Stimulated activated memory B cell treated with anti-CD40 and anti-IgM and Interleukin-4, amounts not matched to agents 10 μg/mL and 1 μg/mL and 100 μg/mL, for 72 hours (primary cell): ENCODE results near the gene PLPPR5.
"Not testable (repeated sequence)": the region's sequence is repeated elsewhere in the genome, so short reads cannot be mapped to it uniquely, and the experiment has no call there.

Experiments
- ATAC-seq: fragments of 150-1000 bp; cut with Tn5 transposase; 2 replicates; pipeline ENCODE4 v1.10.0; 2021
- H3K27ac Mint-ChIP-seq: one replicate; pipeline ENCODE4 v1.8.0; 2022; ENCODE audit warnings: mild to moderate bottlenecking, mixed read lengths
- H3K27me3 Mint-ChIP-seq: one replicate; pipeline ENCODE4 v1.8.0; 2022; ENCODE audit warnings: mixed read lengths
- H3K36me3 Mint-ChIP-seq: one replicate; pipeline ENCODE4 v1.8.0; 2022; ENCODE audit warnings: mixed read lengths
- H3K4me1 Mint-ChIP-seq: one replicate; pipeline ENCODE4 v1.8.0; 2022; ENCODE audit warnings: mixed read lengths
- H3K4me3 Mint-ChIP-seq: one replicate; pipeline ENCODE4 v1.8.0; 2022; ENCODE audit warnings: mild to moderate bottlenecking, moderate library complexity, mixed read lengths
- H3K9me3 Mint-ChIP-seq: one replicate; pipeline ENCODE4 v1.8.0; 2022; ENCODE audit warnings: mixed read lengths

Gene PLPPR5

GRCh38 chr1:99004861-99005442 lies at the start of gene PLPPR5:
TSS of gene PLPPR5 (minus strand) at chr1:99004861. CDS start at chr1:99004671, 190 bp downstream.
- no peaks in the 10 kb centered on the region for H3K9me3 Mint-ChIP-seq
- peaks cover 31% of the 10 kb centered on the region for H3K27me3 Mint-ChIP-seq
- H3K36me3 Mint-ChIP-seq: no peaks in the 10 kb centered on the region
- no peaks in the 10 kb centered on the region for H3K4me1 Mint-ChIP-seq
- H3K4me3 Mint-ChIP-seq: peak within 1 kb of the TSS; percentile 55
- H3K27ac Mint-ChIP-seq: no peak within 1 kb of the TSS
- peak; percentile 34 for ATAC-seq

GRCh38 chr1:99051611-99052283 lies 47.1 kb upstream of the PLPPR5 start:
- Mint-ChIP-seq H3K27me3 (no peaks in the 10 kb centered on the region), H3K4me1 (no peaks in the 10 kb centered on the region), H3K27ac (no peak overlapping the region), H3K4me3 (no peak overlapping the region), H3K9me3 (peaks cover 5% of the 10 kb centered on the region), H3K36me3 (no peaks in the 10 kb centered on the region)
- peak; percentile 46 for ATAC-seq

- Mint-ChIP-seq H3K9me3 (peaks cover 7% of the 10 kb centered on the region), H3K4me1 (no peaks in the 10 kb centered on the region), H3K4me3 (no peak overlapping the region), H3K27ac (no peak overlapping the region), H3K36me3 (no peaks in the 10 kb centered on the region), H3K27me3 (no peaks in the 10 kb centered on the region)
- no peak for ATAC-seq
Measured at GRCh38 chr1:99049745-99050144, 45.1 kb upstream of the PLPPR5 start.

- peaks cover 25% of the 10 kb centered on the region for H3K9me3 Mint-ChIP-seq
- H3K4me1 Mint-ChIP-seq, H3K27me3 Mint-ChIP-seq, H3K4me3 Mint-ChIP-seq, H3K27ac Mint-ChIP-seq, H3K36me3 Mint-ChIP-seq, ATAC-seq: not testable (repeated sequence)
Measured at GRCh38 chr1:99036746-99037145, 32.1 kb upstream of the PLPPR5 start.

- no peak for ATAC-seq
- Mint-ChIP-seq H3K9me3 (no peaks in the 10 kb centered on the region), H3K27me3 (no peaks in the 10 kb centered on the region), H3K27ac (no peak overlapping the region), H3K4me1 (no peaks in the 10 kb centered on the region), H3K4me3 (no peak overlapping the region), H3K36me3 (no peaks in the 10 kb centered on the region)
Measured at GRCh38 chr1:99018313-99018712, 13.7 kb upstream of the PLPPR5 start.

GRCh38 chr1:99017655-99018054 lies 13.0 kb upstream of the PLPPR5 start:
- no peaks in the 10 kb centered on the region for H3K27me3 Mint-ChIP-seq
- H3K27ac Mint-ChIP-seq: no peak overlapping the region
- ATAC-seq: no peak
- H3K4me1 Mint-ChIP-seq: no peaks in the 10 kb centered on the region
- no peaks in the 10 kb centered on the region for H3K9me3 Mint-ChIP-seq
- no peak overlapping the region for H3K4me3 Mint-ChIP-seq
- H3K36me3 Mint-ChIP-seq: no peaks in the 10 kb centered on the region

- peaks cover 10% of the 10 kb centered on the region for H3K27me3 Mint-ChIP-seq
- no peaks in the 10 kb centered on the region for H3K4me1 Mint-ChIP-seq
- no peak for ATAC-seq
- no peaks in the 10 kb centered on the region for H3K9me3 Mint-ChIP-seq
- H3K4me3 Mint-ChIP-seq: no peak overlapping the region
- H3K27ac Mint-ChIP-seq: no peak overlapping the region
- no peaks in the 10 kb centered on the region for H3K36me3 Mint-ChIP-seq
Measured at GRCh38 chr1:99010679-99011078, 6.0 kb upstream of the PLPPR5 start.

GRCh38 chr1:99007366-99007765 lies 2.7 kb upstream of the PLPPR5 start:
- Mint-ChIP-seq H3K36me3 (no peaks in the 10 kb centered on the region), H3K27ac (no peak overlapping the region), H3K4me1 (no peaks in the 10 kb centered on the region), H3K27me3 (peaks cover 31% of the 10 kb centered on the region), H3K9me3 (no peaks in the 10 kb centered on the region), H3K4me3 (no peak overlapping the region)
- ATAC-seq: no peak

GRCh38 chr1:99005537-99005942 lies 879 bp upstream of the PLPPR5 start:
- peaks cover 31% of the 10 kb centered on the region for H3K27me3 Mint-ChIP-seq
- H3K27ac Mint-ChIP-seq: no peak overlapping the region
- H3K9me3 Mint-ChIP-seq: no peaks in the 10 kb centered on the region
- no peaks in the 10 kb centered on the region for H3K4me1 Mint-ChIP-seq
- ATAC-seq: no peak
- H3K4me3 Mint-ChIP-seq: no peak overlapping the region
- no peaks in the 10 kb centered on the region for H3K36me3 Mint-ChIP-seq

GRCh38 chr1:99004254-99004860 lies 304 bp downstream of the PLPPR5 start:
- peak; percentile 44 for ATAC-seq
- Mint-ChIP-seq H3K27ac (no peak overlapping the region), H3K4me1 (no peaks in the 10 kb centered on the region), H3K9me3 (no peaks in the 10 kb centered on the region), H3K4me3 (peak overlapping the region; percentile 55), H3K27me3 (peaks cover 31% of the 10 kb centered on the region), H3K36me3 (no peaks in the 10 kb centered on the region)

GRCh38 chr1:99003581-99004253 lies 944 bp downstream of the PLPPR5 start:
- no peak for ATAC-seq
- H3K27ac Mint-ChIP-seq: no peak overlapping the region
- H3K9me3 Mint-ChIP-seq: no peaks in the 10 kb centered on the region
- peaks cover 31% of the 10 kb centered on the region for H3K27me3 Mint-ChIP-seq
- no peaks in the 10 kb centered on the region for H3K4me1 Mint-ChIP-seq
- no peak overlapping the region for H3K4me3 Mint-ChIP-seq
- no peaks in the 10 kb centered on the region for H3K36me3 Mint-ChIP-seq

- Mint-ChIP-seq H3K27me3 (no peaks in the 10 kb centered on the region), H3K4me1 (no peaks in the 10 kb centered on the region), H3K27ac (no peak overlapping the region), H3K9me3 (no peaks in the 10 kb centered on the region), H3K36me3 (no peaks in the 10 kb centered on the region), H3K4me3 (no peak overlapping the region)
- no peak for ATAC-seq
Measured at GRCh38 chr1:98992844-98993243, 11.8 kb downstream of the PLPPR5 start.

GRCh38 chr1:98991127-98992012 lies 13.3 kb downstream of the PLPPR5 start:
- ATAC-seq: no peak
- H3K4me3 Mint-ChIP-seq: no peak overlapping the region
- no peaks in the 10 kb centered on the region for H3K9me3 Mint-ChIP-seq
- no peaks in the 10 kb centered on the region for H3K27me3 Mint-ChIP-seq
- no peak overlapping the region for H3K27ac Mint-ChIP-seq
- H3K4me1 Mint-ChIP-seq: no peaks in the 10 kb centered on the region
- H3K36me3 Mint-ChIP-seq: no peaks in the 10 kb centered on the region

GRCh38 chr1:98989556-98989907 lies 15.1 kb downstream of the PLPPR5 start:
- Mint-ChIP-seq H3K27me3 (no peaks in the 10 kb centered on the region), H3K27ac (no peak overlapping the region), H3K36me3 (no peaks in the 10 kb centered on the region), H3K4me3 (no peak overlapping the region), H3K4me1 (no peaks in the 10 kb centered on the region), H3K9me3 (no peaks in the 10 kb centered on the region)
- no peak for ATAC-seq
